Activated T-helper 1 cell treated with anti-CD3 and anti-CD28 coated beads, Interleukin-12 subunit alpha, Interleukin-12 subunit beta, Interleukin-2, Interleukin-4 antibody, amounts not matched to agents 30 ng/mL and 10 ng/mL and 1 ng/mL, durations not matched to agents 14 hours and 24 hours and 36 hours (primary cell): ENCODE measurements around the gene POTEF. TPM values are rescaled to one million over a fixed set of nuclear protein-coding genes. Genes with fewer than 3 reads are reported as not detected.
"Not testable (repeated sequence)": the region's sequence is repeated elsewhere in the genome, so short reads cannot be mapped to it uniquely, and the experiment has no call there.

Experiments
- DNase-seq: peaks from one replicate; pipeline ENCODE4 v3.0.0; 2021; ENCODE audit warnings: low spot score
- H3K27ac Mint-ChIP-seq: one replicate; pipeline ENCODE4 v1.8.0; 2021; ENCODE audit warnings: mild to moderate bottlenecking, mixed read lengths
- H3K27me3 Mint-ChIP-seq: one replicate; pipeline ENCODE4 v1.8.0; 2022; ENCODE audit warnings: mild to moderate bottlenecking, moderate library complexity, mixed read lengths; ENCODE audit not compliant: insufficient read depth
- H3K36me3 Mint-ChIP-seq: one replicate; pipeline ENCODE4 v1.8.0; 2021; ENCODE audit warnings: low read depth, mixed read lengths
- H3K4me1 Mint-ChIP-seq: one replicate; pipeline ENCODE4 v1.8.0; 2021; ENCODE audit warnings: low read depth, mixed read lengths
- H3K4me3 Mint-ChIP-seq: one replicate; pipeline ENCODE4 v1.8.0; 2021; ENCODE audit warnings: mild to moderate bottlenecking, moderate library complexity, mixed read lengths
- H3K9me3 Mint-ChIP-seq: one replicate; pipeline ENCODE4 v1.8.0; 2021; ENCODE audit warnings: mixed read lengths
- intact Hi-C: fragments of 100-400 bp; cut with micrococcal nuclease; formaldehyde crosslinking; loops from one replicate; pipeline ENCODE4 v1.15.1; 2024
- total RNA-seq: library from RNA; stranded (reverse); gene quantifications from 2 replicates; pipeline ENCODE4 v1.2.3, GENCODE V29; 2022

The POTEF gene
- total RNA-seq, 1 donor from 2014 or later = not detected

DNA sequence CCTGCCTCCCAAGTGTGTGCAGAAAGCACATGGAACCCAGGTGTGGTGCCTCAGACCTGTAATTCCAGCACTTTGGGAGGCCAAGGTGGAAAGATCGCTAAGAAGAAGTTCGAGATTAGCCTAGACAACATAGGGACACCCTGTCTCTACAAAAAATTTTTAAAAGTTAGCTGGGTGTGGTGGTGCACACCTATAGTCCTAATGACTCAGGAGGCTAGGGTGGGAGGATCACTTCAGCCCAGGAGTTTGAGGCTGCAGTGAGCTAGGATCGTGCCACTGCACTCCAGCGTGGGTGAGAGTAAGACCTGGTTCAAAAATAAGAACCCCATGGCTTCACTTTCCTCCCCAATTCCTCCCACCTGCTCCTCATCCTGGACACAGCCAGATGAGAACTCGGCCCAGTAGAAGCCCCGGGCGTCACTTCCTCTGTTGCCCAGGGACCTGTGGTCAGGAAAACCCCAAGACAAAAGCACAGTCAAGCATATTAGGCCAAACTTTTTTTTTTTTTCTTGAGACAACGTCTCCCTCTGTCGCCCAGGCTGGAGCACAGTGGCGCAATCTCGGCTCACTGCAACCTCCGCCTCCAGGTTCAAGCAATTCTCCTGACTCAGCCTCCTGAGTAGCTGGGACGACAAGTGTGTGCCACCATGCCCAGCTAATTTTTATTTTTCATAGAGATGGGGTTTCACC, 28.9 kb upstream of the POTEF start:
- H3K9me3 Mint-ChIP-seq, H3K36me3 Mint-ChIP-seq, intact Hi-C loops, DNase-seq, H3K4me1 Mint-ChIP-seq, H3K27me3 Mint-ChIP-seq, H3K4me3 Mint-ChIP-seq: not testable (repeated sequence)
- peak overlapping the region; percentile 78 for H3K27ac Mint-ChIP-seq

DNA sequence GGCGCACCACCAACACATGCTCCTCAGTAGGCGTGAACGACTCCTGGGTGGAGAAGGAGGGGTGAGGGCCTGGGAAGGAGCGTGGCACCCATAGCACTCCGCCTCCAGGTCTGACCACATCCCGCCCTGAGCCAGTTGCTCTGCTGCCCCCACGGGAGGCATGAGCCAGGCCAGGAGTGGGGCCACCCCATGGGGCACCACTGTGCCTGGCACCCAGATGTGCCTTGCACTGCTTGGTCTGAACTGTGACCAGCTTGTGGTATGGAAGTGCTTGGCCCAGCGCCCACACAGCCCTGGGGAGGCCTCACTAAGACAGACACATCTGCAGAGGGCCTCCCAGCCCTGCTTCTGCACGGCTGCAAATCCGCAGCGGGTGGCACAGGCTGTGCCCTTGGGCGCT, 28.3 kb upstream of the POTEF start:
- H3K27me3 Mint-ChIP-seq, H3K27ac Mint-ChIP-seq, intact Hi-C loops: not testable (repeated sequence)

DNA sequence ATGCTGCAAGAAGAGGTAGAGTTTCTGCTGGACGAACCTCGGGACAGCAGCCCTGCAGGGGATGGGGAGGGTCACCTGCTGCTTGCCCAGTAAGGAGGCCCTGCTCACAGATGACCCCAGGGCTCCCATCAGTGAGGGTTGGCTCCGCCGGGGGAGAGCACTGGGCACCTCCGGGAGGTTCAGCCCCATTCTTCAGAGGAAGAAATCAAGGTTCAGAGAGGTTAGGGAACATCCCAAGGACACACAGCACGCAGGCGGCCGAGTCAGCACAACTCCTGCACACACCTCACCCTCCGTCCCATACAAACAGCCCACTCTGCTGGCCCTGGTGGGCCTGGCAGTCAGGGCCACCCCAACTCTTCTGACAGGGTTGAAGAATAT, 27.6 kb upstream of the POTEF start:
- Mint-ChIP-seq H3K4me1 (peaks cover 8% of the 10 kb centered on the region), H3K27me3 (no peaks in the 10 kb centered on the region), H3K36me3 (peaks cover 7% of the 10 kb centered on the region), H3K9me3 (no peaks in the 10 kb centered on the region), H3K4me3 (no peak overlapping the region), H3K27ac (no peak overlapping the region)
- DNase-seq = no peak
- intact Hi-C loops = loop anchor here (1.0 kb wide), 1 partner anchor 176 kb away; no protein-coding TSS in a partner anchor

More for the DNA sequence above, 28.3 kb upstream of the POTEF start:
- H3K9me3 Mint-ChIP-seq, H3K4me3 Mint-ChIP-seq, H3K4me1 Mint-ChIP-seq, DNase-seq, H3K36me3 Mint-ChIP-seq: not testable (repeated sequence)

DNA sequence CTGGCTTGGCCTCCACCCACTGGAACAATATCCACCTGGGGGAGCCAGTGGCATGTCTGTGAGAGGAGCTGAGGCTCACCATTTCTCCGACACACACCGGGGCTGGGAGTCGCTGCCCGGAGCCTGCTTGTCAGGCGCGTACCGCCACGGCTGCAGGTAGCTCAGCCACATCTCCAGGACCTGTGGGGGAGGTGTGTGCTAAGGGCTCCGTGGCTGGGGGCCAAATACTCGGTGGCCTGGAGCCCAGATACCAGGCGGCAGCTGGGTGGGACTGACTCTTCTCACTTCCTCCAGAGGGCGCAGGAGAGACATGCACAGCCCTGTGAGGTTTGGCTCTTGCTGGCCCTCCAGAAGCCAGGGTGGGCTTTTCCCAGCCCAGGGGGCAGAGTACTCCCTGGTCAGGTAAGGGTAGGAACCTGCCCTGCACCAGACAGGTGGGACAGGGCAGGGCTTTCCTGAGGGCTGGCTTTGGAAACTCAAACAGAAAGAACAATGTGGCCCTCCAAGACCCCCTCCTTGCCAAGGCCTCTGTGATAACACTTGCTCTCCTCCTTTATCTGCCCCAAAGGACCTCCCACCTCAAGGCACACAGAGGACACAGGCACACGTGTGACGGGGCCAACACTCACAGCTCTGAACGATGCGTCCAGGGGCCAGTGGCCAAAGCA, 27.1 kb upstream of the POTEF start:
- H3K4me3 Mint-ChIP-seq, DNase-seq, H3K36me3 Mint-ChIP-seq, H3K27ac Mint-ChIP-seq, H3K9me3 Mint-ChIP-seq, H3K4me1 Mint-ChIP-seq, H3K27me3 Mint-ChIP-seq: not testable (repeated sequence)
- intact Hi-C loops = loop anchor here (1.0 kb wide), 1 partner anchor 176 kb away; no protein-coding TSS in a partner anchor

DNA sequence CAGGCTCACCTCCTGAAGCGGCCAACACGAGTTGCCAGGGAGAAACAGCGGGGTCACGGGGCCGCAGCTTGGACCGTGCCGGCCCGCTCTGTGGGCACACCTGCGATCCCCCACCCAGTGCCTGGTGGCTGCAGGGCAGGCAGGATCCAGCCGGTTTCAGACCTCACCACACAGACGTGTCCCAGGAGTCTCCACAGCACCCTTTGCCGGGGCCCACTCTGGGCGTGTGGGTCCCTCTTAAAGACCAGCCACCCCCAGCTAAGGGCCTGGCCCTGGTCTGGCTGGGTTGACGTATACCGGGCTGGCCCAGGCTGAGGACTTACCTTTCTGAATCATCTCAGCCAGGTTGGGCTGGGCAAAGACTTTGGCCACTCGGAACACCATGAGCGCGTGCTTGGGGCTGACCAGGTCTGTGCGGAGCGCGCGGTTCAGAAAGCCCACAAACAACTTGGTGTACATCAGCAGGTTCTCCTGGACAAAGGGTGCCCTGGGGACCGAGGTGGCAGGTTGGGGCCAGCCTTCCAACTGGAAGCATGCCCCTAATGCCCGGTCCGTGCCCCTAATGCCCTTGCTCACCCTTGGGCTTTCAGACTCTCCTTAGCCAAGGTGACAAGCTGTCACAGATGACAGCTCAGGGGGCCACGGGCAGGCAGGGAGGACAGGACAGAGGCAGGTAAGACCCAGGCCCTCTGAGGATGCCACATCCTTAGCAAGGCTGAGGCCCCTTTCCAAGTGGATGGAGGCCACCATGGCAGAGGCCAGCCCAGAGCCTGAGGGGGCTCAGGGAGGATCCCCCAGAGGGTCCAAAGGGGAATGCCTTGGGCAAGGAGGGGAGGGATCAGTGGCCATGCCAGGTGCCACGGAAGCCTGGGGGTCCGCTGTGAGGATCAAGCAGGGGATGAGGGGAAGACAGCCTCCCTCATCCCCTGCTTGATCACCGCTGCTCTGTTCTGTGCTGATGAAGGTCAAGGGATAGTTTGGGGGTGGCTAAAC, 26.0 kb upstream of the POTEF start:
- peaks cover 8% of the 10 kb centered on the region for H3K4me1 Mint-ChIP-seq
- H3K9me3 Mint-ChIP-seq = no peaks in the 10 kb centered on the region
- peaks cover 2% of the 10 kb centered on the region for H3K36me3 Mint-ChIP-seq
- no peaks in the 10 kb centered on the region for H3K27me3 Mint-ChIP-seq
- H3K4me3 Mint-ChIP-seq = no peak overlapping the region
- no peak overlapping the region for H3K27ac Mint-ChIP-seq
- intact Hi-C loops = no loop called here
- DNase-seq = no peak

DNA sequence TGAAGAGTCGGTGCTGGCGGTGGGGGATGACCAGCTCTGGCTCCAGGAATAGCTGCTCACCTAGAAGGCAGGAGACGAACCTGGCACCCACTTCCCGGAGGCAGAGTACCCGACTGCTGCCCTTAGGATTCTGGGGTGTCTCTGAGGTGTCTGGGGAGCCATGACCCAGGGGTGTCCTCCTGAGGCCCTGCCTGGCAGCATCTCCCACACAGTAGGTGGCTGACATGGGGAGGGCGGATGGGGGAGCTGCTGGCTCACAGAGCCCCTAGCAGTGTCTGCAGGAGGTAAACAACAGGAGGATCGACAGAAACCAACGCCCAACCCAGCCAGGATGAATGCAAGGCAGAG, 25.4 kb upstream of the POTEF start:
- intact Hi-C loops, H3K4me1 Mint-ChIP-seq, H3K27me3 Mint-ChIP-seq, H3K27ac Mint-ChIP-seq, H3K4me3 Mint-ChIP-seq, DNase-seq, H3K36me3 Mint-ChIP-seq, H3K9me3 Mint-ChIP-seq: not testable (repeated sequence)

DNA sequence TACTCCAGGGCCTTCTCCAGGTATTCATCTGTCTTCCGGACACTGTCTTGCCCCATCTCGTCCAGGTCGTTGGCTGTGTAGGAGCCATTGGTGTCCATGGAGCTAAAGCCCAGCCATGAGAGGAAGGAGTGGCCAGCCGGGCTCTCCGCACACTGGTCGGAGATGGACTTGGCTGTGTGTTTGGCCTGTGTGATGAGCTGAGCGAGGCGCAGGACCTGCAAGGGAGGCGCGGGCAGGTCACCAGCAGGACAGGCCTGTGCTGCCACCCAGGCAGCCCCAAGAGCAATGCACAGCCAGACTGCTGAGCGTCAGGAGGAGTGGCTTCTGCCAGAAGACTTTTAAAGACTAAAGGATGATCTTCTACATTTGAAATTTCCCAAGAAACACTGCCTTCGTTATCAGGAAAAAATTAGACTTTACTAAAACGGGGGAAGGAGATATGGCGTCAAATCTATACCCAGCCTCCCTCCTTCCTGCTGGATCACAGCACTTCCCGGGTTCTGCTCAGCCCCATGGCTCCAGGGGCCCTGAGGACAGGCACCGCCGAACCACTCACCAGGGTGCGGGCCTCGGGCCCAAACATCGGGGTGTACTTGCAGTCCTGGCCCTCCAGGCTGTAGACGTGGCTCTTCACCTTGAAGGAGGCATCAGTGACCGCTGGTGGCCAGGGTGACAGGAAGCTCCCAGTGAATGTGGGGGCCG, 24.9 kb upstream of the POTEF start:
- H3K36me3 Mint-ChIP-seq, H3K27me3 Mint-ChIP-seq, H3K4me3 Mint-ChIP-seq, H3K4me1 Mint-ChIP-seq, H3K27ac Mint-ChIP-seq, intact Hi-C loops, H3K9me3 Mint-ChIP-seq, DNase-seq: not testable (repeated sequence)

DNA sequence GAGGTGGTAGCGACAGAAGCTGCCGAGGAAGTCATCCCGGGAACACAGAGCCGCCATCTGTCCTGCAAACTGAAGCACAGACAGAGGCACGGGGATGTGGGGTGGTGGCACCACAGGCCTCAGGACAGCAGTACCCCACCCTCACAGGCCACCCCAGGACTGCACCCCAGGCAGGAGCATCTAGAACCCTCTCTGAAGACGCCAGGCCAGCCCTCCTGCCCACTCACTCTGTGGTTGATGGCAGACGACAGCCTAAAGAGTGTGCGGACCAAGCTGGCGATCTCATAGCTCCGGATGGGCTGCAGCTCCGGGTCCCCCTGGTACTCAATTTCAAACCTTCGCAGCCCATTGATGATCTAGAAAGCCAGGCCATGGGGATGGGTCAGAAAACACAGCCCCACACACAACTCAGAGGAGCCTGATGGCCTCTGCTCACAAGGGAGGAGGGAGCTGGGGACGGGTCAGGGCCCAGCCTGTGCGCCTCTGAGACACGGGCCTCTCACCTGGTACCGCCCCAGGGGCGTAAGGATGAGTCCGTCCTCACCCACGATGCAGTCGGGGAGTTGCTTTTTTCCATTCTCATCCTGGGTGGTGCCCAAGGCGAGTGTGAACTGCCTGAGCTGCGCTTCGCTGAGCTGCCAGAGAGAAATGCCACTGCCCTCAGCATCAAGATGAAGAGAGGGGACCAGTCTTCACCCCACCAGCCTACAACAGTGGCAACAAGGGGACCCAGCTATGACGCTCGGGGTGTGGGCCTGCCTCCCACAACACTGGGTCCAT, 24.0 kb upstream of the POTEF start:
- peaks cover 2% of the 10 kb centered on the region for H3K36me3 Mint-ChIP-seq
- intact Hi-C loops = no loop called here
- H3K4me3 Mint-ChIP-seq = no peak overlapping the region
- H3K27me3 Mint-ChIP-seq = no peaks in the 10 kb centered on the region
- DNase-seq = no peak
- H3K27ac Mint-ChIP-seq = no peak overlapping the region
- H3K4me1 Mint-ChIP-seq = peaks cover 2% of the 10 kb centered on the region
- H3K9me3 Mint-ChIP-seq = no peaks in the 10 kb centered on the region

DNA sequence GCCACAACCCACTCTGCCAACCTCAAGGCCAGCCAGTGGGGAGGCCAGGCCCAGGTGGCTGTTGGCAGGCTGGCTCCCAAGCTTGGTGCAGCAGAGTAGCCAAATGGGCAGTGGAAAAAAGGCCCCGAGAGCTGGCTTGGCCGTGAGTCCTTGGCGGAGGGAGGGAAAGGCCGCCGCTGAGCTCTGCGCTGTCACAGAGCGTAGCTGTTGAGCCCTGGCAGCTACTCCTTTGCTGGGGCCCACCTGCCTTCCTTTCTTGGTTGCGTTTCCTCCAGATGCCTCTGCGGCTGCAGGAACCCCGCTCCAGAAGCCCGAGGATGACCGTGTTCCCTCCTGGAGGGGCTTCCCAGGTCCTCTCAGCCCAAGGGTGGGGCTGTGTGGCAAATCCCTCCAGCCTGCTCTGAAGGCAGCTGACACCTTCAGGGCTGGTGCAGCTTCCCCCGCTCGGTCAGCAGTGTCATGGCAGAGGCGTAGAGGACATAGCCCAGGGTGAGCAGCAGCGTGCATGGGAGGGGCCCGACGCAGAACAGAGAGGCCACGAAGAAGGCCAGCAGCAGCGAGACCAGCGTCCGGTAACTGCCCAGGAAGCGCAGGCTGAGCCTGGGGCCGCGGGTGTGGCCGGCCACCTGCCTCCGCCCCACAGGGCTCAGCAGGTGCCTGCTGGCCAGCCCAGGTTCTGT, 23.3 kb upstream of the POTEF start:
- H3K27ac Mint-ChIP-seq, DNase-seq, intact Hi-C loops, H3K36me3 Mint-ChIP-seq, H3K9me3 Mint-ChIP-seq, H3K27me3 Mint-ChIP-seq, H3K4me1 Mint-ChIP-seq, H3K4me3 Mint-ChIP-seq: not testable (repeated sequence)

DNA sequence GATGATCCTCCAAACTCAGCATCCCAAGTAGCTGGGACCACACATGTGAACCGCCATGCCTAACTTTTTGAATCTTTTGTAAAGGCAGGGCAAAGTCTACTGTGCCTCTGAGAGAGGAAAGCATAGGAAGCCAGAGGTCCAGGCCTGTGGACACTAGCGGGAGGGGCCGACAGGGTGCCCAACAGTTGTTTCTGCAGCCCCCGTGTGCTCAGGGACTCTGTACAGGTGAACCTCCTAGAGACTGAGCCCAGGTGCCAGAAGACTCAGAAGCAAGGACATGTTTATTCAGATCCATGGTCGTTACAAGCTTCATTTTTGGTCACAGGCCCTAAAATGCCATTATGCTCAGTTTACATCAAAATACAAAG, 22.1 kb upstream of the POTEF start:
- H3K4me1 Mint-ChIP-seq, H3K9me3 Mint-ChIP-seq, intact Hi-C loops, H3K4me3 Mint-ChIP-seq, DNase-seq, H3K27me3 Mint-ChIP-seq, H3K27ac Mint-ChIP-seq, H3K36me3 Mint-ChIP-seq: not testable (repeated sequence)

DNA sequence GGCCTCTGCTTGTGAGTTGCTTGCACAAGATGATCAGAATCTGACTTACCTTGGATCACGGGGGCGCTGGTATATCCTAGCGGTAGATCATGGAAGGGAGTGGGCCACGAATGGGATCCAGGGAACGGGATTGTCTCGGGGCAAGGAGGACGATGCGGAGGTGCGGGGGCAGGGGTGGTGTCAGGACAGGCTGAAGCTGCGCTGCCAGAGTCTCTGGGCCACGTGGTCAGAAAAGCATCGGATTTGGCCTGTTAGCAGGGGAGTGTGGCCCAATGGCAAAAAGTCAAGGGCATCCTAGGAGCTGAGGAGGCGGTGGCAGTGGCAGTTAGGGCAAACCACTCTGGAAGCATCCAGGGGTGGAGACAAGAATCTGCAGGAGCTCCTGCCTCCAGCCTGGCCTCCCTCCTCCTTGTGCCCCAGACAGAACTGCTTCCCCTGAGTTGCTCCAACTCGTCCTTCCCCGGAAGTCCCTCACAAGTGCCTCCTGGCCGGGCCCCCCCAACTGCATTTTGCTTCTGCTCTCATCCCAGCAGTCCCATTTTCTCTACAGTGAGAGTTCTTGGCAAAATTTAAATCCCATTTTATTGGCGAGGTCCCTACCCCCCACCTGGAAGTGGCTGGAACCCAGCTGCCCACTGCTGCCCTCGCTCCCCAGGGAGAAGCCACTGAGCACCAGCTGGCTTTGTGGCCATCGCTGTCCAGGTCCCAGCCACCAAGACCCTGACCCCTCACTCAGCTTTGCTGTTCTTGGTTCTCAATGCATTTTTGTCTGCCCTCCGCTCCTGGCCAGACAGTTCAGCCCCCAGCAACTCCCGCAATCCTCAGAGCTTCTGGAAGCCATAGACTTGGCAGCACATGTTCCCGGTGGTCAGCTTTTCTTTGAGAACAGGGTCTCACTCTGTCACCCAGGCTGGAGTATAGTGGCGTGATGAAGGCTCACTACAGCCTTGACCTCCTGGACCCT, 21.4 kb upstream of the POTEF start:
- Mint-ChIP-seq H3K9me3 (no peaks in the 10 kb centered on the region), H3K27me3 (no peaks in the 10 kb centered on the region), H3K27ac (no peak overlapping the region), H3K4me1 (no peaks in the 10 kb centered on the region), H3K36me3 (peaks cover 2% of the 10 kb centered on the region), H3K4me3 (no peak overlapping the region)
- intact Hi-C loops = no loop called here
- DNase-seq = no peak
